CD1c-positive myeloid dendritic cell (primary cell): Measurements from ENCODE around the gene NOC4L.
A peak's percentile ranks its signal among the peaks of the same experiment; 100 is the strongest.
"Not testable (repeated sequence)": the region's sequence is repeated elsewhere in the genome, so short reads cannot be mapped to it uniquely, and the experiment has no call there.

Experiments
- DNase-seq: peaks from one replicate; pipeline ENCODE4 v3.0.0-alpha.2; 2016; ENCODE audit errors: extremely low spot score

The NOC4L gene

DNA sequence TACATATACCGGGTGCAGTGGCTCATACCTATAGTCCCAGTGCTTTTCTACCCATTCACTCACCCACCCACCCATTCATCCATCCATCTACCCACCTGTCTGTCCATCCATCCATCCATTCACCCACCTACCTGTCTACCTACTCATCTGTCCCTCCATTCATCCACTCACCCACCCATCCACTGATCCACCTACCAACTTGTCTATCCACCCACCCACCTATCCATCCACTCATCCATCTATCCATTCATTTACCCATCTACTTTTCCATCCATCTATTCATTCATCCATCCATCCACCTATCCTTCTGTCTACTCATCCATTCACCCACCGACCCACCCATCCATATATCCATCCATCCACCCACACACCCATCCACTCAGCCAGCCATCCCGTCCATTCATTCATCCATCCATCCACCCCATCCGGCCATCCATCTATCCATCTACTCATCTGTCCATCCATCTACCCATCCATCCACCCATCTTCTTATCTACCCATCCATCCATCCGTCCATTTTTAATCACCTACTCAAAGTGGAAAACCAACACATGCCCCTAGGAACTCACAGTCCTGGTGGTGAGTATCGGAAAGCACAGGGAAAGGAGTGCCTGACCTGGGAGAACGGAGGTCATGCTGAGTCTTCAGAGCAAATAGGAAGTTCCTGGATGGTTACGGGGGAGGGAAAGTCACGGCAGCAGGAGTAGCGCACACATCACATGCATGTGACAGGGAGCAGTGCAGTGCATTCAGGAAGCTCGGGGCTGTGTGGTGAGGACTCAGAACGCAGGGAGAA lies 20.1 kb upstream of the NOC4L start:
- peak; percentile 9 for DNase-seq

GRCh38 chr12:132124766-132125425 lies 19.4 kb upstream of the NOC4L start:
- no peak for DNase-seq

DNA sequence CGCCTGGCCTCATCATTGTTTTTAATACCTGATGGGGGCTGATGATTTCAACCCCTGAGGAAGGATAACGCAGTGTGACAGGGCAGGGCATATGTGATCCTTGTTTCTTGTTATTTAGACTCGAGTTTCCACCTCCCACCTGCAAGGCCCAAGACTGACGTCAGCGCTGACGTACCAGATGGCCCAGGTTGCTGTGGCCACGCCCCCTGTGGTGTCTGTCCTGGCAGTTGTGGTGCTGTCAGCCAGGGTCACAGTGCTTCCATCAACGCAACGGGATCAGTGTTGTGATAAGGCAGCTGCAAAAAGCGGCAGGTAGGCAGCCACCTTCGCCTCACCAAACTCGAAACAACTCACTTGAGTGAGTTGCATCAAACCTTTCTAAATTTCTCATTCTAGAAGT lies 18.5 kb upstream of the NOC4L start:
- no peak for DNase-seq

- no peak for DNase-seq
Observed at GRCh38 chr12:132127041-132127440, 17.2 kb upstream of the NOC4L start.

- no peak for DNase-seq
Observed at GRCh38 chr12:132129007-132129406, 15.2 kb upstream of the NOC4L start.

DNA sequence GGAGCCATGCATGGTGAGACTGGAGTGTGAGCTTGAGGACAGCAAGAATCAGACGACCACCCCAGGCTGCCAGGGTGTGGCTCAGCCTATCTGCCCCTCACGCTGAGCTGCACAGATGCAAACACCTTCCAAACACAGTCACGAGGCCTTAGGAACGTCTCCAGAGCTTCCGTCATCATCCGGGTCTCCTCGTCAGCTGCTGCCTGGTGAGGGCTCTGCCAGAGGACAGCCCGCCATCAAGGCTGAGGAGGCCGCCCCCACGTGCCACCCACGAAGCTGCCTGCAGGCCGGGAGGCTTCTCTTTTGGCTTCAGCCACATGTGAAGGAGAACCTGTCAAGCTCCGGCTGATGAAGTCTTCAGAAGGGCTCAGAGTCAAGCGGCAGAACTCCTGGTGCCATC lies 13.6 kb upstream of the NOC4L start:
- no peak for DNase-seq

GRCh38 chr12:132131229-132131628 lies 13.0 kb upstream of the NOC4L start:
- no peak for DNase-seq

- DNase-seq, result no peak
Observed at GRCh38 chr12:132131952-132132351, 12.3 kb upstream of the NOC4L start.

- DNase-seq, result no peak
Observed at GRCh38 chr12:132132609-132133430, 11.4 kb upstream of the NOC4L start.

GRCh38 chr12:132133952-132134652 lies 10.2 kb upstream of the NOC4L start:
- DNase-seq, result no peak

DNA sequence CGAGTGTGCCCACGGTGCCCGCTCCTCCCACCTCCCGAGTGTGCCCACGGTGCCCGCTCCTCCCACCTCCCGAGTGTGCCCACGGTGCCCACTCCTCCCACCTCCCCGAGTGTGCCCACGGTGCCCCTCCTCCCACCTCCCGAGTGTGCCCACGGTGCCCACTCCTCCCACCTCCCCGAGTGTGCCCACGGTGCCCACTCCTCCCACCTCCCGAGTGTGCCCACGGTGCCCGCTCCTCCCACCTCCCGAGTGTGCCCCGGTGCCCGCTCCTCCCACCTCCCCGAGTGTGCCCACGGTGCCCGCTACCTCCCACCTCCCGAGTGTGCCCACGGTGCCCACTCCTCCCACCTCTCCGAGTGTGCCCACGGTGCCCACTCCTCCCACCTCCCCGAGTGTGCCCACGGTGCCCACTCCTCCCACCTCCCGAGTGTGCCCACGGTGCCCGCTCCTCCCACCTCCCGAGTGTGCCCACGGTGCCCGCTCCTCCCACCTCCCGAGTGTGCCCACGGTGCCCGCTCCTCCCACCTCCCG lies 9.5 kb upstream of the NOC4L start:
- not testable (repeated sequence) for DNase-seq

- DNase-seq, result not testable (repeated sequence)
Observed at GRCh38 chr12:132136226-132136625, 8.0 kb upstream of the NOC4L start.

GRCh38 chr12:132137483-132138125 lies 6.7 kb upstream of the NOC4L start:
- DNase-seq, result no peak

- no peak for DNase-seq
Observed at GRCh38 chr12:132138941-132139871, 5.1 kb upstream of the NOC4L start.

DNA sequence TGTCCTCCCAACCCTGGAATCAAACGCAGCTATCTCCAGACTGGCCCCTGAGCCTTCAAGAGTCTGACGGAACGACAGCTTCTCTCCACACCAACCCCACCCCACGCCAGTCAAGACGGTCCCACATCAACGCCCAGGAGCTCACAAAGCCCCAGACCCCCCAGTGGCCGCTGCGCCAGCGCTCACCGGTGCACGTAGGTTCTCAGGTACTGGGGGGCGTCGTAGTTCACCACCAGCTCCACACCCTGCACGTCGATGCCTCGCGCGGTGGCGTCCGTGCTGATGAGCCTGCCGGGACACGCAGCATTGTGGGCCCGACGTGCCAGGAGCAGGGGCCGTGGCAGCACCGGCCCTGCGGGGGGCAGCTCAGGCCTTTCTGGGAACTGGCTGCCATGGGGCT lies 4.3 kb upstream of the NOC4L start:
- no peak for DNase-seq

GRCh38 chr12:132140501-132140900 lies 3.8 kb upstream of the NOC4L start:
- DNase-seq, result no peak

DNA sequence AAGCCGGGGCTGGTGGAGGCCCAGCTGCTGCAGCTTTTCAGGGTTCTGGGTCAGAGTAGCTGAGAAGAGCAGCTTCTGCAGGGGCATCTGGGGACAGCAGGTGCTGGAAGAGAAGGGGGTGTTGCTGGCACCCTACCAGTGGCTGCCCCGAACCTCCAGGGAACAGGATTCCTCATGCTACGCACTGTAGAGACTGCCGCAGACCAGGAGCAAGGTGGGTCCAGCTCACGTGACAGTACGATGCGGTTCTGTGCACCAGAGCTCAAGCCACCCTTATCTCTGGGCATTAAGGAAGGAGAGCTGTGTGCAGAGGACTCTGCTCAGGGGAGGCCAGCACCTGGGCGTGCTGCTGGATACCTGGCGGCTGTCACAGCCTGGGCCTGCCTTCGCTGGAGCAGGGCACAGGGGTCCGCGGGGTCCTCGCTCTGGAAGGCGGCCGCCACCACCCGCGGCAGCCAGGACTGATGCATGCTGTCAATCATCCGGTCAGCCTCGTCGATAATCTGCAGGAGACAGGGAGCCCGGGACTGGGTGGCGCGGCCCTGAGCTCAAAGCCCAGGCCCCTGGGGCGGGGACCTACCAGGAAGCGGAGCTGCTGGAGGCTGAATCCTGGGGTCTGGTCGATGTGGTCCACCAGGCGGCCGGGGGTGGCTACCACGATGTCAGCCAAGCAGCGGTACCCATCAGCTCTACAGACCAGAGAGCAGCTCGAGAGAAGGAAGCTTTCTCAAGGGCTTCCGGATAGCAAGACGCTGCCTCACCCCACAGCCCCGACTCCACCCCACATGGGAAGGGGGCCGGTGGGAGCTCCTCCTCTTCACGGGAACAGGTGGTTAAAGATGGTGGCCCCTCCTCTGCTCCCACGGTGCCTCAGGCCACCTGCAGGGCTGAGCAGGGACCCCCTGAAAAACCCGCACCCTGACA lies 3.1 kb upstream of the NOC4L start:
- DNase-seq, result no peak

- DNase-seq, result no peak
Observed at GRCh38 chr12:132141976-132142678, 2.1 kb upstream of the NOC4L start.
